GM18868 (cell line): ENCODE data around the gene NLRP6.
"Not testable (repeated sequence)": the region's sequence is repeated elsewhere in the genome, so short reads cannot be mapped to it uniquely, and the experiment has no call there.

ENCODE experiments used
- ATAC-seq: cut with Tn5 transposase; IDR thresholded peaks from one replicate; pipeline ENCODE4 v1.9.1; 2021; ENCODE audit warnings: mild to moderate bottlenecking, moderate library complexity; ENCODE audit not compliant: unreplicated experiment

The NLRP6 gene

GRCh38 chr11:319121-319887, 41.1 kb downstream of the NLRP6 start:
- not testable (repeated sequence) for ATAC-seq

- not testable (repeated sequence) for ATAC-seq
Observed at GRCh38 chr11:319888-320273, 41.7 kb downstream of the NLRP6 start.

- no peak for ATAC-seq
Observed at GRCh38 chr11:324156-324555, 45.9 kb downstream of the NLRP6 start.

GRCh38 chr11:324593-325517, 46.6 kb downstream of the NLRP6 start:
- ATAC-seq = not testable (repeated sequence)

- ATAC-seq = no peak
Observed at GRCh38 chr11:325796-326591, 47.8 kb downstream of the NLRP6 start.

- no peak for ATAC-seq
Observed at GRCh38 chr11:326592-326841, 48.3 kb downstream of the NLRP6 start.

GRCh38 chr11:326842-327580, 48.8 kb downstream of the NLRP6 start:
- ATAC-seq = peak; percentile 66

GRCh38 chr11:327581-327923, 49.3 kb downstream of the NLRP6 start:
- ATAC-seq = no peak

- ATAC-seq = no peak
Observed at GRCh38 chr11:328012-328411, 49.8 kb downstream of the NLRP6 start.

GRCh38 chr11:328516-329100, 50.4 kb downstream of the NLRP6 start:
- ATAC-seq = not testable (repeated sequence)

- ATAC-seq = no peak
Observed at GRCh38 chr11:329886-330253, 51.7 kb downstream of the NLRP6 start.

- no peak for ATAC-seq
Observed at GRCh38 chr11:330307-330693, 52.1 kb downstream of the NLRP6 start.

- no peak for ATAC-seq
Observed at GRCh38 chr11:330694-331357, 52.6 kb downstream of the NLRP6 start.

- ATAC-seq = no peak
Observed at GRCh38 chr11:331358-332060, 53.3 kb downstream of the NLRP6 start.

GRCh38 chr11:332651-333480, 54.7 kb downstream of the NLRP6 start:
- ATAC-seq = no peak

GRCh38 chr11:333616-334263, 55.5 kb downstream of the NLRP6 start:
- ATAC-seq = not testable (repeated sequence)

GRCh38 chr11:334264-334994, 56.2 kb downstream of the NLRP6 start:
- ATAC-seq = no peak
